Smooth muscle cell (in vitro differentiated cells): ENCODE data around the gene FHIT. TPM values are rescaled to one million over a fixed set of nuclear protein-coding genes. Genes with fewer than 3 reads are reported as not detected.

Experiments
- DNase-seq: peaks from one replicate; lab custom pipeline; 2025; ENCODE audit not compliant: unreplicated experiment; lab: John Stamatoyannopoulos, UW
- H2AFZ ChIP-seq: fragments of 200-600 bp; sonication (generic); 2 replicates; pipeline ENCODE4 v1.6.0; 2016; ENCODE audit warnings: antibody characterized with exemption, low read depth, mild to moderate bottlenecking
- H3F3A ChIP-seq: fragments of 200-600 bp; sonication (generic); 2 replicates; pipeline ENCODE4 v1.6.0; 2017; ENCODE audit warnings: antibody characterized with exemption, low read depth
- H3K27ac ChIP-seq: fragments of 200-600 bp; sonication (generic); 2 replicates; pipeline ENCODE4 v1.5.1; 2016; ENCODE audit warnings: low read depth, mild to moderate bottlenecking
- H3K27me3 ChIP-seq: fragments of 200-600 bp; sonication (generic); 2 replicates; pipeline ENCODE4 v1.6.1; 2016; ENCODE audit warnings: low read depth, mild to moderate bottlenecking
- H3K36me3 ChIP-seq: fragments of 200-600 bp; sonication (generic); 2 replicates; pipeline ENCODE4 v1.5.1; 2016; ENCODE audit warnings: low read depth
- H3K4me1 ChIP-seq: fragments of 200-600 bp; sonication (generic); 2 replicates; pipeline ENCODE4 v1.5.1; 2016; ENCODE audit warnings: low read depth
- H3K4me2 ChIP-seq: fragments of 200-600 bp; sonication (generic); 2 replicates; pipeline ENCODE4 v1.6.0; 2016; ENCODE audit warnings: mild to moderate bottlenecking
- H3K4me3 ChIP-seq: fragments of 200-600 bp; sonication (generic); 2 replicates; pipeline ENCODE4 v1.5.1; 2016; ENCODE audit warnings: mild to moderate bottlenecking
- H3K79me2 ChIP-seq: fragments of 200-600 bp; sonication (generic); 2 replicates; pipeline ENCODE4 v1.6.0; 2016; ENCODE audit warnings: low read depth, mild to moderate bottlenecking
- H3K9ac ChIP-seq: fragments of 200-600 bp; sonication (generic); 2 replicates; pipeline ENCODE4 v1.6.0; 2016; ENCODE audit warnings: low read depth
- H3K9me3 ChIP-seq: fragments of 200-600 bp; sonication (generic); replicated peaks from 2 replicates; pipeline ENCODE4 v1.5.1; 2016; ENCODE audit warnings: low read depth
- H4K20me1 ChIP-seq: fragments of 200-600 bp; sonication (generic); 2 replicates; pipeline ENCODE4 v1.6.0; 2016; ENCODE audit warnings: low read depth
- WGBS: methylation state at CpG from one replicate; pipeline ENCODE4 v1.1.7; 2016; ENCODE audit warnings: low lambda C conversion rate; 5-methylcytosine and 5-hydroxymethylcytosine counted together
- polyA plus RNA-seq: library from polyadenylated mRNA; unstranded; fragments of >200 nt; fragmentation: Nextera tagmentation; extraction: Ambion mirVana; gene quantifications from 2 replicates; pipeline ENCODE4 v1.2.1, GENCODE V29; 2016
- total RNA-seq: library from RNA; depleted of rRNA; stranded (reverse); fragments of >200 nt; gene quantifications from 2 replicates; pipeline ENCODE4 v1.2.3, GENCODE V29; 2014
- TF ChIP-seq, protein P1 (sequence below): fragments of 200-600 bp; sonication (generic); IDR thresholded peaks from 2 replicates; pipeline ENCODE4 v1.5.1; 2017; ENCODE audit warnings: borderline replicate concordance, mild to moderate bottlenecking, antibody characterized with exemption; ENCODE audit not compliant: insufficient read depth, poor library complexity, severe bottlenecking

Gene FHIT
- total and polyA plus RNA-seq, 2 experiments from 2014 or later = 5.9 to 6.7 TPM

GRCh38 chr3:61035573-61035972, 215.7 kb downstream of the FHIT start:
- no peaks in the 10 kb centered on the region for H3K36me3 ChIP-seq
- DNase-seq = no peak
- no peaks in the 10 kb centered on the region for H3K27me3 ChIP-seq
- no peak overlapping the region for H3K4me2 ChIP-seq
- H2AFZ ChIP-seq = no peak overlapping the region
- H3K4me3 ChIP-seq = no peak overlapping the region
- H3K4me1 ChIP-seq = no peaks in the 10 kb centered on the region
- 92% methylated on average over 1 of the region's 1 CpG for WGBS
- H3K79me2 ChIP-seq = no peaks in the 10 kb centered on the region
- H3K9me3 ChIP-seq = no peaks in the 10 kb centered on the region
- H3K27ac ChIP-seq = no peak overlapping the region
- TF ChIP-seq, protein P1, sequence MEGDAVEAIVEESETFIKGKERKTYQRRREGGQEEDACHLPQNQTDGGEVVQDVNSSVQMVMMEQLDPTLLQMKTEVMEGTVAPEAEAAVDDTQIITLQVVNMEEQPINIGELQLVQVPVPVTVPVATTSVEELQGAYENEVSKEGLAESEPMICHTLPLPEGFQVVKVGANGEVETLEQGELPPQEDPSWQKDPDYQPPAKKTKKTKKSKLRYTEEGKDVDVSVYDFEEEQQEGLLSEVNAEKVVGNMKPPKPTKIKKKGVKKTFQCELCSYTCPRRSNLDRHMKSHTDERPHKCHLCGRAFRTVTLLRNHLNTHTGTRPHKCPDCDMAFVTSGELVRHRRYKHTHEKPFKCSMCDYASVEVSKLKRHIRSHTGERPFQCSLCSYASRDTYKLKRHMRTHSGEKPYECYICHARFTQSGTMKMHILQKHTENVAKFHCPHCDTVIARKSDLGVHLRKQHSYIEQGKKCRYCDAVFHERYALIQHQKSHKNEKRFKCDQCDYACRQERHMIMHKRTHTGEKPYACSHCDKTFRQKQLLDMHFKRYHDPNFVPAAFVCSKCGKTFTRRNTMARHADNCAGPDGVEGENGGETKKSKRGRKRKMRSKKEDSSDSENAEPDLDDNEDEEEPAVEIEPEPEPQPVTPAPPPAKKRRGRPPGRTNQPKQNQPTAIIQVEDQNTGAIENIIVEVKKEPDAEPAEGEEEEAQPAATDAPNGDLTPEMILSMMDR = no peak
- H4K20me1 ChIP-seq = no peaks in the 10 kb centered on the region
- H3F3A ChIP-seq = no peaks in the 10 kb centered on the region
- H3K9ac ChIP-seq = no peak overlapping the region

DNA sequence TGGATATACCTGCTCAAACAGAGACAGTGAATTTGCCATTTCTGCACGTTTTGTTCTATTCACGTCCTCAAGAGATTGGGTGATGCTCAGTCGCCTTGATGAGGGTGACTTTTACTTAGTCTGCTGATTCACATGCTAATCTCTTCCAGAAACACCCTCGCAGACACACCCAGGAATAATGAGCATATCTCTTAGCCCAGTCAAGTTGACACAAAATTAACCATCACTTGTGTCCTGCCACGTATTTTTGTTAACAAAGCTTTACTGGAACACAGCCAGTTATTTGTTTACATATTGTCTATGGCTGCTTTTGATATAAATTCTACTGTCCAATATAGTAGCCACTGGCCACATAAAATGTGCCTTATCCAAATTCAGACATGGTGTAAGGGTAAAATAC, 218.3 kb downstream of the FHIT start:
- TF ChIP-seq, protein P1 = no peak
- DNase-seq = no peak
- H3K9me3 ChIP-seq = no peaks in the 10 kb centered on the region
- H3K36me3 ChIP-seq = no peaks in the 10 kb centered on the region
- no peak overlapping the region for H3K27ac ChIP-seq
- WGBS = 85% methylated on average over 5 of the region's 5 CpGs
- H3K79me2 ChIP-seq = no peaks in the 10 kb centered on the region
- H3K4me3 ChIP-seq = no peak overlapping the region
- no peak overlapping the region for H3K9ac ChIP-seq
- no peaks in the 10 kb centered on the region for H3K27me3 ChIP-seq
- no peaks in the 10 kb centered on the region for H3K4me1 ChIP-seq
- H2AFZ ChIP-seq = no peak overlapping the region
- H3K4me2 ChIP-seq = no peak overlapping the region
- H4K20me1 ChIP-seq = no peaks in the 10 kb centered on the region
- H3F3A ChIP-seq = no peaks in the 10 kb centered on the region

DNA sequence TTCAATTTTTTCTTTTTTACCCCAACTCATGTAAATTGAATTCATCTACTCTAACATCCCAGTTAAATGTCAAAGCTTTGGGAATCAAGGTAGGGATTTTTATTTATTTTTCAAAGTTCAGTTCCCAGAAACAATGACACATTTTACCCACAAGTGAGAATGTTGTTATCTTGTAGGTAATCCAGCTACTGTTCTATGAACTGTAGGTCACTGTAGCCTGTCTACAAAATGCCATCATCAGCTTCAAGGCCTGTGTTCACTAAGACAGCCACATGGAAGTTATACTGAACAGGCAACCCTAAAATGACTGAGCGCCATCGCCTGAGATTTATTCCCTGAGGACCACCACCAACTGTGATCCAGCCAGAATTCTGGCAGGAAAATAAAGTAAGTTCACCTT, 219.7 kb downstream of the FHIT start:
- no peak overlapping the region for H3K27ac ChIP-seq
- H3F3A ChIP-seq = no peaks in the 10 kb centered on the region
- no peak overlapping the region for H3K4me2 ChIP-seq
- no peak overlapping the region for H3K9ac ChIP-seq
- H4K20me1 ChIP-seq = no peaks in the 10 kb centered on the region
- WGBS = 95% methylated on average over 2 of the region's 2 CpGs
- no peak overlapping the region for H2AFZ ChIP-seq
- no peaks in the 10 kb centered on the region for H3K79me2 ChIP-seq
- H3K4me3 ChIP-seq = no peak overlapping the region
- TF ChIP-seq, protein P1 = no peak
- H3K36me3 ChIP-seq = no peaks in the 10 kb centered on the region
- no peaks in the 10 kb centered on the region for H3K4me1 ChIP-seq
- no peak for DNase-seq
- H3K9me3 ChIP-seq = no peaks in the 10 kb centered on the region
- no peaks in the 10 kb centered on the region for H3K27me3 ChIP-seq

GRCh38 chr3:61030469-61031035, 220.7 kb downstream of the FHIT start:
- H3K36me3 ChIP-seq = no peaks in the 10 kb centered on the region
- no peak for DNase-seq

More at GRCh38 chr3:61030469-61031035, 220.7 kb downstream of the FHIT start:
- peaks cover 2% of the 10 kb centered on the region for H3K4me1 ChIP-seq
- no peak overlapping the region for H3K27ac ChIP-seq
- TF ChIP-seq, protein P1 = no peak
- H3K79me2 ChIP-seq = no peaks in the 10 kb centered on the region
- H3K4me2 ChIP-seq = no peak overlapping the region
- 76% methylated on average over 4 of the region's 4 CpGs for WGBS
- no peaks in the 10 kb centered on the region for H4K20me1 ChIP-seq
- H3K4me3 ChIP-seq = no peak overlapping the region
- no peaks in the 10 kb centered on the region for H3K27me3 ChIP-seq
- no peak overlapping the region for H3K9ac ChIP-seq
- no peaks in the 10 kb centered on the region for H3K9me3 ChIP-seq
- H2AFZ ChIP-seq = no peak overlapping the region
- no peaks in the 10 kb centered on the region for H3F3A ChIP-seq
